Neural crest cell (in vitro differentiated cells): ENCODE data around the gene ASB1. TPM values are rescaled to one million over a fixed set of nuclear protein-coding genes. Genes with fewer than 3 reads are reported as not detected.

Experiments
- DNase-seq: peaks from one replicate; pipeline ENCODE4 v3.0.0; 2021; ENCODE audit warnings: low read depth, mixed read lengths, low spot score
- H3K27ac Mint-ChIP-seq: one replicate; pipeline ENCODE4 v1.8.0; 2021; ENCODE audit warnings: mild to moderate bottlenecking, mixed read lengths; ENCODE audit not compliant: unreplicated experiment
- H3K27me3 Mint-ChIP-seq: 2 replicates; pipeline ENCODE4 v1.8.0; 2021; ENCODE audit warnings: low read depth, mild to moderate bottlenecking, mixed read lengths
- H3K36me3 Mint-ChIP-seq: 2 replicates; pipeline ENCODE4 v1.8.0; 2021; ENCODE audit warnings: low read depth, mild to moderate bottlenecking, mixed read lengths
- H3K4me1 Mint-ChIP-seq: 2 replicates; pipeline ENCODE4 v1.8.0; 2021; ENCODE audit warnings: mixed read lengths
- H3K4me3 Mint-ChIP-seq: one replicate; pipeline ENCODE4 v1.8.0; 2021; ENCODE audit warnings: mild to moderate bottlenecking, mixed read lengths
- H3K9me3 Mint-ChIP-seq: 2 replicates; pipeline ENCODE4 v1.8.0; 2021; ENCODE audit warnings: mixed read lengths
- total RNA-seq: library from RNA; stranded (reverse); gene quantifications from 2 replicates; pipeline ENCODE4 v1.2.1, GENCODE V29; 2021
- TF ChIP-seq, protein P1 (sequence below): fragments of 200-600 bp; sonication (generic); conservative IDR thresholded peaks from 2 replicates; pipeline ENCODE4 v1.5.0; 2021; ENCODE audit warnings: antibody characterized with exemption, mild to moderate bottlenecking

ASB1 gene
- total RNA-seq, 1 donor from 2014 or later: 37.5 TPM

DNA sequence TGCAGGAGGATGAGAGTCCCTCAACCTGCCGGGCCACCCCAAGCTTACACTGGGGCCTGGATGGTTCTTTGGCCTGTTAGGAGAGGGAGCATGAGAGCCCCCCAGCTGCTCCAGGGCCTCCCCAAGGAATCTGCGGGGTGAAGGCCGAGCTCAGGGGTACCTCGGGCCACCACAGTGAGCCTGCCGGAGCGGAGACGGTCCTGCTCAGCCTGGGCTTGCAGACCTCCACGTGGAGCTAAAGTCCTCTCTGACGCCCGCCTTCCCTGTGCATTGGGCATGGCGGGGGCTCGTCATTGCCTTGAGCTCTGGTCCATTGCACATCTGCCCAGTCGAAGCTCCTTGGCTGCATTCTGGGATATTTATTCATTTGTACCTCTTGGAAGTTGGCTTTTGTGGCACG lies 62.7 kb downstream of the ASB1 start:
- H3K9me3 Mint-ChIP-seq: no peaks in the 10 kb centered on the region
- no peak overlapping the region for H3K27ac Mint-ChIP-seq
- DNase-seq: no peak
- H3K4me3 Mint-ChIP-seq: no peak overlapping the region
- H3K4me1 Mint-ChIP-seq: peaks cover 28% of the 10 kb centered on the region
- no peaks in the 10 kb centered on the region for H3K36me3 Mint-ChIP-seq
- TF ChIP-seq, protein P1, sequence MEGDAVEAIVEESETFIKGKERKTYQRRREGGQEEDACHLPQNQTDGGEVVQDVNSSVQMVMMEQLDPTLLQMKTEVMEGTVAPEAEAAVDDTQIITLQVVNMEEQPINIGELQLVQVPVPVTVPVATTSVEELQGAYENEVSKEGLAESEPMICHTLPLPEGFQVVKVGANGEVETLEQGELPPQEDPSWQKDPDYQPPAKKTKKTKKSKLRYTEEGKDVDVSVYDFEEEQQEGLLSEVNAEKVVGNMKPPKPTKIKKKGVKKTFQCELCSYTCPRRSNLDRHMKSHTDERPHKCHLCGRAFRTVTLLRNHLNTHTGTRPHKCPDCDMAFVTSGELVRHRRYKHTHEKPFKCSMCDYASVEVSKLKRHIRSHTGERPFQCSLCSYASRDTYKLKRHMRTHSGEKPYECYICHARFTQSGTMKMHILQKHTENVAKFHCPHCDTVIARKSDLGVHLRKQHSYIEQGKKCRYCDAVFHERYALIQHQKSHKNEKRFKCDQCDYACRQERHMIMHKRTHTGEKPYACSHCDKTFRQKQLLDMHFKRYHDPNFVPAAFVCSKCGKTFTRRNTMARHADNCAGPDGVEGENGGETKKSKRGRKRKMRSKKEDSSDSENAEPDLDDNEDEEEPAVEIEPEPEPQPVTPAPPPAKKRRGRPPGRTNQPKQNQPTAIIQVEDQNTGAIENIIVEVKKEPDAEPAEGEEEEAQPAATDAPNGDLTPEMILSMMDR: no peak
- no peaks in the 10 kb centered on the region for H3K27me3 Mint-ChIP-seq

DNA sequence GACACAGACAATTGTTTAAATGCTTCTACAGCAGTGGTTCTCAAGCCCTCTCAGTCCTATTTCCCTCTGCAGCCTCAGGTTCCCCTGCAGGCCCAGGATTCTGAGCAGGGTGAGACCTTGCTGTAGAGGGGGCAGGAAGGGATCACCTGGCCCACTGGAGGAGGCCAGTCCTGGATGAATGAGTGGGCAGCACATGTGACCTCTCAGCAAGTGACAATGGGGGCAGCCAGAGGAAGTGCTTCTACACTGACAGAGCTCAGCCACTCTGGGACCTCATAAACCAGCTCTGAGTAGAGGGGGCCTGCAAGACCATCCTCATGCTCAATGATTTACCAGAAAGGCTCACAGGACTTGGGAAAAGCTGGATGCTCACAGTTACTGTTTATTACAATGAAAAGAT lies 63.2 kb downstream of the ASB1 start:
- no peak for DNase-seq
- Mint-ChIP-seq H3K27ac (no peak overlapping the region), H3K36me3 (no peaks in the 10 kb centered on the region), H3K27me3 (no peaks in the 10 kb centered on the region), H3K9me3 (no peaks in the 10 kb centered on the region), H3K4me1 (peaks cover 32% of the 10 kb centered on the region), H3K4me3 (no peak overlapping the region)
- TF ChIP-seq, protein P1: no peak

DNA sequence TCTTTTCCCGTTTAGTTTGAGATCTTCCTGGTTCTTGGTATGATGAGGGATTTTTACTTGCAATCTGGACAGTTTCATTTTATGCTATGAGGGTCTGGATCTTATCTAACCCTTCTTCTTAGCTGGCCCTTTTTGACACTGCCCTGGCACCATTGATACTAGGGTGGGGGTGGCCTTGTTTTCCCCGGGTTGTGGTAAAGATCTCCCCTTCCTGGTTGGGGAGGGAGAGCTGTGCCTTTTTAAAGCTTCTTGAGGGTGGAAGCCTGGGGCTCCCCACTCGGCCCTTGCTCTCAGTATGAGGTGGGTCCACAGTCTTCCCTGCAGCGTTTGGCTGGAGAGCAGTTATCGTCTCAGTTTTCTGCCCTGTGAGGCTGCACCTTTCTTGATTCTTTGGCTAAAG lies 66.1 kb downstream of the ASB1 start:
- DNase-seq: no peak
- Mint-ChIP-seq H3K27me3 (no peaks in the 10 kb centered on the region), H3K4me3 (no peak overlapping the region), H3K27ac (no peak overlapping the region), H3K36me3 (no peaks in the 10 kb centered on the region), H3K9me3 (no peaks in the 10 kb centered on the region), H3K4me1 (peaks cover 38% of the 10 kb centered on the region)
- TF ChIP-seq, protein P1: no peak

DNA sequence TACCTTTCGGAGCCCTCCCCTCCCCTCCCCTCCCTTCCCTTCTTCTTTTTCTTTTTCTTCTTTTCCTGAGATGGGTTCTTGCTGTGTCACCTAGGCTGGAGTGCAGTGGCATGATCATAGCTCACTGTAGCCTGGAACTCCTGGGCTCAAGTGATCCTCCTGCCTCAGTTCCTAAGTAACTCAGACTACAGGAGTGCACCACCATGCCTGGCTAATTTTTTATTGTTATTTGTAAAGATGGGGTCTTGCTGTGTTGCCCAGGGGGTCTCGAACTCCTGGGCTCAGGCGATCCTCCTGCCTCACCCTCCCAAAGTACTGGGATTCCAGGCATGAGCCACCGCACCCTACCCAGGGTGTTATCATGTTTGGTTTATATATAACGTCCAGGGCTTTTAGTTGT lies 66.7 kb downstream of the ASB1 start:
- DNase-seq: no peak
- Mint-ChIP-seq H3K4me1 (peaks cover 38% of the 10 kb centered on the region), H3K9me3 (no peaks in the 10 kb centered on the region), H3K4me3 (no peak overlapping the region), H3K36me3 (no peaks in the 10 kb centered on the region), H3K27me3 (no peaks in the 10 kb centered on the region), H3K27ac (no peak overlapping the region)
- TF ChIP-seq, protein P1: no peak

DNA sequence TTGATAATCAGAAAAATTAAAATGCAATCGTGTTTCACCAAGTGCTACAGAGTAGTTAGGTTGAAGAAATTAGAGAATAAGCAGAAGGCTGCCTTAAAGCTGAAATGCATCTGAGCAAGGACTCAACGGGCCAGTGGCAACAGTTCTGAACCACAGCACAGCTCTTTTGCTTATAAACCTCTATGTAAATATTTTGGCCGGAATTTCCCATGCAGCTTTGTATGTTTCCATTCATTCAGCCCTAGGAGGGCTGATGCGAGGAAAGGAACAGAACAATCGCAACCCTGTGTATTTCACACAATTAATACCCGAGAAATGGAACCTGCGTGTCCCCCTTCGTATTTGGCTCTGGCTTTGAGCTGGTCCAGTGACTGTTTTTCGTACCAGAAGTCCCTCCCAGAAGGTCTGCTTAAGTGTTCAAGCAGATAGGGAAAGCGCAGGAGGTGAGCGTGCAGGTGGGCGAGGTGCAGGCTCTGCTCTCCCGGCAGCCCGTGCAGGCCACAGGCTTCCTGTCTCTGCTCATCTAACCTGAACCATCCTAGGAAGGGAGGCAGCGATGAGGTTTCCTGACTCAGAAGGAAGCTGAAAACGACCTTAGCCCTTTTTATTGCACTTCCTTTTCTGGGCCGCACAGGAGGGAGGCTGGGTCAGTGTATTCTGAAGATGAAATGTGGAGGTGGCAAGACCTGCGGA lies 67.3 kb downstream of the ASB1 start:
- no peak for DNase-seq
- no peaks in the 10 kb centered on the region for H3K9me3 Mint-ChIP-seq
- no peaks in the 10 kb centered on the region for H3K27me3 Mint-ChIP-seq
- no peak overlapping the region for H3K4me3 Mint-ChIP-seq
- H3K4me1 Mint-ChIP-seq: peaks cover 38% of the 10 kb centered on the region
- TF ChIP-seq, protein P1: no peak
- no peaks in the 10 kb centered on the region for H3K36me3 Mint-ChIP-seq
- no peak overlapping the region for H3K27ac Mint-ChIP-seq
